HCT116 (cell line): ENCODE results near the gene UCHL3. TPM values are rescaled to one million over a fixed set of nuclear protein-coding genes. Genes with fewer than 3 reads are reported as not detected.

Source experiments
- ATAC-seq: fragments of 200-7000 bp; cut with Tn5 transposase; 2 replicates; pipeline ENCODE4 v1.9.1; 2020; ENCODE audit warnings: mild to moderate bottlenecking, moderate library complexity
- BruUV-seq: library from RNA; stranded (reverse); fragments of 400-500 nt; replicated peaks from 2 replicates; lab custom pipeline; 2021; lab: Mats Ljungman, UMichigan
- CTCF ChIA-PET: fragments of 300-600 bp; sonication (Branson Sonifier 250); formaldehyde crosslinking; loops from one replicate; lab custom pipeline; 2021; ENCODE audit warnings: antibody characterized with exemption; lab: Charles Lee
- POLR2A ChIA-PET: fragments of 300-600, 350-600 bp; sonication (Branson Sonifier 250); formaldehyde crosslinking; loops from one replicate; lab custom pipeline; 2021; ENCODE audit warnings: antibody characterized with exemption; lab: Charles Lee
- RAD21 ChIA-PET, 2 experiments: fragments of 300-600 bp; sonication (Branson Sonifier 250); formaldehyde crosslinking; loops; one replicate each; lab custom pipeline; 2023; ENCODE audit warnings: low total read pairs in 2 of 2; ENCODE audit not compliant: uncharacterized antibody in 2 of 2, unreplicated experiment in 2 of 2, low non-redundant PET in 1 of 2; lab: Charles Lee
- DNase-seq: peaks from one replicate; pipeline ENCODE4 v3.0.0-alpha.2; 2010; ENCODE audit warnings: low read depth, low spot score
- H2AFZ ChIP-seq: fragments of 200-600 bp; shearing (Covaris generic), sonication (generic); 2 replicates; pipeline ENCODE4 v1.6.1; 2017; ENCODE audit warnings: low read depth, mixed run types, mixed read lengths, antibody characterized with exemption, low read length; ENCODE audit not compliant: poor library complexity, severe bottlenecking
- H3K27ac ChIP-seq: 2 replicates; pipeline ENCODE4 v1.5.1; 2012; ENCODE audit warnings: low read depth, low read length
- H3K27me3 ChIP-seq: fragments of 200-600 bp; sonication (generic); 2 replicates; pipeline ENCODE4 v1.6.1; 2016; ENCODE audit warnings: mixed run types, low read length, mixed read lengths; ENCODE audit not compliant: insufficient read depth
- H3K36me3 ChIP-seq, 2 experiments: fragments of 200-500 bp in 1 of 2; fragments of 200-600 bp in 1 of 2; sonication (Bioruptor generic) in 1 of 2; sonication (generic) in 1 of 2; 2 replicates each; pipeline versions ENCODE4 v1.5.1 to v1.6.1; 2014 to 2016; ENCODE audit warnings: low read length in 2 of 2, inconsistent platforms in 1 of 2, mixed read lengths in 1 of 2, mixed run types in 1 of 2; ENCODE audit not compliant: insufficient read depth in 2 of 2, control insufficient read depth in 1 of 2
- H3K4me1 ChIP-seq, 2 experiments: fragments of 200-600 bp in 1 of 2; sonication (generic) in 1 of 2; 2 replicates each; pipeline versions ENCODE4 v1.5.1 to v1.6.1; 2012 to 2017; ENCODE audit warnings: low read length in 2 of 2, inconsistent platforms in 1 of 2, mild to moderate bottlenecking in 1 of 2, mixed read lengths in 1 of 2, mixed run types in 1 of 2, moderate library complexity in 1 of 2; ENCODE audit not compliant: insufficient read depth in 2 of 2, control insufficient read depth in 1 of 2
- H3K4me2 ChIP-seq: fragments of 200-600 bp; sonication (generic); 2 replicates; pipeline ENCODE4 v1.6.1; 2017; ENCODE audit warnings: mixed run types, low read length, mixed read lengths
- H3K4me3 ChIP-seq, 2 experiments: fragments of 200-600 bp in 1 of 2; sonication (generic) in 1 of 2; replicated peaks in 1 of 2; 2 replicates each; pipeline ENCODE4 v1.5.1; 2011 to 2016; ENCODE audit warnings: low read length in 2 of 2, control low read depth in 1 of 2, low read depth in 1 of 2, mild to moderate bottlenecking in 1 of 2, mixed read lengths in 1 of 2, mixed run types in 1 of 2
- H3K79me2 ChIP-seq: fragments of 200-600 bp; sonication (generic); 2 replicates; pipeline ENCODE4 v1.6.1; 2017; ENCODE audit warnings: mild to moderate bottlenecking, mixed run types, low read length, moderate library complexity, mixed read lengths; ENCODE audit not compliant: insufficient read depth
- H3K9ac ChIP-seq: fragments of 200-600 bp; sonication (generic); 2 replicates; pipeline ENCODE4 v1.6.1; 2016; ENCODE audit warnings: low read length, mixed read lengths
- H3K9me2 ChIP-seq: fragments of 200-600 bp; sonication (generic), shearing (Covaris generic); 2 replicates; pipeline ENCODE4 v1.6.1; 2017; ENCODE audit warnings: mixed run types, mild to moderate bottlenecking, moderate library complexity; ENCODE audit not compliant: insufficient read depth
- H3K9me3 ChIP-seq, 2 experiments: fragments of 200-500 bp in 1 of 2; fragments of 200-600 bp in 1 of 2; sonication (Bioruptor generic) in 1 of 2; sonication (generic) in 1 of 2; 2 replicates each; pipeline ENCODE4 v1.6.1; 2014 to 2017; ENCODE audit warnings: low read length in 2 of 2, mixed read lengths in 2 of 2, inconsistent platforms in 1 of 2, low read depth in 1 of 2, mild to moderate bottlenecking in 1 of 2, mixed run types in 1 of 2, moderate library complexity in 1 of 2; ENCODE audit not compliant: control insufficient read depth in 1 of 2, insufficient read depth in 1 of 2
- H4K20me1 ChIP-seq: fragments of 200-600 bp; sonication (generic), shearing (Covaris generic); 2 replicates; pipeline ENCODE4 v1.6.1; 2017; ENCODE audit warnings: mixed run types, mild to moderate bottlenecking, moderate library complexity; ENCODE audit not compliant: insufficient read depth
- ATF3 ChIP-seq: IDR thresholded peaks from 2 replicates; pipeline ENCODE4 v1.6.1; 2012
- CBX3 ChIP-seq: IDR thresholded peaks from 2 replicates; pipeline ENCODE4 v1.6.1; 2012; ENCODE audit warnings: low read depth
- CEBPB ChIP-seq: IDR thresholded peaks from 2 replicates; pipeline ENCODE4 v1.6.1; 2012; ENCODE audit warnings: low read depth
- EGR1 ChIP-seq: IDR thresholded peaks from 2 replicates; pipeline ENCODE4 v1.6.1; 2012; ENCODE audit warnings: low read depth
- EZH2 ChIP-seq: fragments of 200-600 bp; sonication (generic); IDR thresholded peaks from 2 replicates; pipeline ENCODE4 v1.6.1; 2017; ENCODE audit warnings: antibody characterized with exemption, mixed run types
- FOSL1 ChIP-seq: IDR thresholded peaks from 2 replicates; pipeline ENCODE4 v1.6.1; 2012; ENCODE audit warnings: low read depth
- JUND ChIP-seq: IDR thresholded peaks from 2 replicates; pipeline ENCODE4 v1.6.1; 2012
- MAX ChIP-seq: IDR thresholded peaks from 2 replicates; pipeline ENCODE4 v1.6.1; 2012
- POLR2AphosphoS5 ChIP-seq: IDR thresholded peaks from 2 replicates; pipeline ENCODE4 v1.6.1; 2011; ENCODE audit warnings: mild to moderate bottlenecking, low read depth, low read length, moderate library complexity
- RAD21 ChIP-seq: IDR thresholded peaks from 2 replicates; pipeline ENCODE4 v1.6.1; 2012; ENCODE audit warnings: low read depth, mild to moderate bottlenecking
- SP1 ChIP-seq: IDR thresholded peaks from 2 replicates; pipeline ENCODE4 v1.6.1; 2012; ENCODE audit warnings: low read depth
- TCF7L2 ChIP-seq: IDR thresholded peaks from 2 replicates; pipeline ENCODE4 v1.7.0; 2011; ENCODE audit warnings: borderline replicate concordance, inconsistent platforms; ENCODE audit not compliant: insufficient read depth, insufficient read length; ENCODE audit errors: extremely low read depth
- YY1 ChIP-seq: IDR thresholded peaks from 2 replicates; pipeline ENCODE4 v1.6.1; 2011; ENCODE audit warnings: low read length, low read depth, moderate library complexity, mild to moderate bottlenecking; ENCODE audit not compliant: insufficient replicate concordance; ENCODE audit errors: extremely low read depth
- ZBTB33 ChIP-seq: IDR thresholded peaks from 2 replicates; pipeline ENCODE4 v1.6.1; 2011; ENCODE audit warnings: mild to moderate bottlenecking, low read length, moderate library complexity; ENCODE audit not compliant: insufficient replicate concordance; ENCODE audit errors: extremely low read depth
- intact Hi-C: fragments of 100-400 bp; cut with micrococcal nuclease; formaldehyde crosslinking; loops from 2 replicates; pipeline ENCODE4 v1.10.0; 2022
- total RNA-seq: library from RNA; stranded (reverse); gene quantifications from one replicate; pipeline ENCODE4 v1.2.1, GENCODE V29; 2021; ENCODE audit not compliant: unreplicated experiment
- TF ChIP-seq, protein P1 (sequence below), 3 experiments: fragments of 200-600 bp in 1 of 3; sonication (generic) in 1 of 3; IDR thresholded peaks in 2 of 3; conservative IDR thresholded peaks in 1 of 3; 2 replicates each; pipeline ENCODE4 v1.5.1; 2012 to 2017; ENCODE audit warnings: low read depth in 2 of 3, low read length in 2 of 3, antibody characterized with exemption in 1 of 3, borderline replicate concordance in 1 of 3, control low read depth in 1 of 3, mild to moderate bottlenecking in 1 of 3, mixed read lengths in 1 of 3, mixed run types in 1 of 3, moderate library complexity in 1 of 3; ENCODE audit not compliant: insufficient read depth in 1 of 3

UCHL3 gene
- total RNA-seq, 1 experiment from 2014 or later: 32.4 TPM

- no TSS peak for BruUV-seq
- no peak for DNase-seq
- Histone ChIP-seq H3K4me3 (no peak overlapping the region), H3K4me1 (peaks cover 9 to 19% of the 10 kb centered on the region in 2 experiments), H3K9ac (no peak overlapping the region), H3K4me2 (no peak overlapping the region), H3K27me3 (no peaks in the 10 kb centered on the region), H3K9me2 (no peaks in the 10 kb centered on the region), H2AFZ (no peak overlapping the region), H3K36me3 (no peaks in the 10 kb centered on the region), H3K27ac (no peak overlapping the region), H3K9me3 (no peaks in the 10 kb centered on the region), H3K79me2 (peaks cover 11% of the 10 kb centered on the region), H4K20me1 (no peaks in the 10 kb centered on the region)
- ChIA-PET CTCF (interaction anchor here (1.8 kb wide), 1 partner anchor 9 kb away, joined by 4 read pairs; the partner anchor contains the start of gene UCHL3), POLR2A (interaction anchor here (4.0 kb wide), 1 partner anchor 9 kb away, joined by 15 read pairs; the partner anchor contains the start of gene UCHL3), RAD21 (no interaction called here)
- TF ChIP-seq TCF7L2: no peak
- no peak for TF ChIP-seq FOSL1
- TF ChIP-seq EZH2: no peak
- TF ChIP-seq, protein P1, sequence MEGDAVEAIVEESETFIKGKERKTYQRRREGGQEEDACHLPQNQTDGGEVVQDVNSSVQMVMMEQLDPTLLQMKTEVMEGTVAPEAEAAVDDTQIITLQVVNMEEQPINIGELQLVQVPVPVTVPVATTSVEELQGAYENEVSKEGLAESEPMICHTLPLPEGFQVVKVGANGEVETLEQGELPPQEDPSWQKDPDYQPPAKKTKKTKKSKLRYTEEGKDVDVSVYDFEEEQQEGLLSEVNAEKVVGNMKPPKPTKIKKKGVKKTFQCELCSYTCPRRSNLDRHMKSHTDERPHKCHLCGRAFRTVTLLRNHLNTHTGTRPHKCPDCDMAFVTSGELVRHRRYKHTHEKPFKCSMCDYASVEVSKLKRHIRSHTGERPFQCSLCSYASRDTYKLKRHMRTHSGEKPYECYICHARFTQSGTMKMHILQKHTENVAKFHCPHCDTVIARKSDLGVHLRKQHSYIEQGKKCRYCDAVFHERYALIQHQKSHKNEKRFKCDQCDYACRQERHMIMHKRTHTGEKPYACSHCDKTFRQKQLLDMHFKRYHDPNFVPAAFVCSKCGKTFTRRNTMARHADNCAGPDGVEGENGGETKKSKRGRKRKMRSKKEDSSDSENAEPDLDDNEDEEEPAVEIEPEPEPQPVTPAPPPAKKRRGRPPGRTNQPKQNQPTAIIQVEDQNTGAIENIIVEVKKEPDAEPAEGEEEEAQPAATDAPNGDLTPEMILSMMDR (IDR thresholded peaks at IDR 0.05 in 2 of 3, conservative IDR thresholded peaks at IDR 0.05 in 1 of 3; ENCODE audit: borderline replicate concordance in 1 of 3, insufficient read depth in 1 of 3, low read depth in 2 of 3, low read length in 2 of 3): no peak
- TF ChIP-seq MAX: no peak
- TF ChIP-seq CEBPB: no peak
- no peak for TF ChIP-seq POLR2AphosphoS5
- no peak for TF ChIP-seq YY1
- no peak for TF ChIP-seq RAD21
- TF ChIP-seq EGR1: no peak
- no peak for TF ChIP-seq ZBTB33
- TF ChIP-seq JUND: no peak
- TF ChIP-seq SP1: no peak
- TF ChIP-seq CBX3: no peak
- no peak for TF ChIP-seq ATF3
- ATAC-seq: no peak
- intact Hi-C loops: no loop called here
Observed at GRCh38 chr13:75541287-75541686, 8.3 kb upstream of the UCHL3 start.
